HG03457 (cell line): Measurements from ENCODE around the gene TTLL7.
"Not testable (repeated sequence)": the region's sequence is repeated elsewhere in the genome, so short reads cannot be mapped to it uniquely, and the experiment has no call there.

ENCODE experiments used
- ATAC-seq: cut with Tn5 transposase; IDR thresholded peaks from one replicate; pipeline ENCODE4 v1.9.1; 2021; ENCODE audit warnings: moderate number of reproducible peaks; ENCODE audit not compliant: unreplicated experiment

The TTLL7 gene

GRCh38 chr1:83996191-83996590 lies 2.7 kb downstream of the TTLL7 start:
- ATAC-seq = no peak

DNA sequence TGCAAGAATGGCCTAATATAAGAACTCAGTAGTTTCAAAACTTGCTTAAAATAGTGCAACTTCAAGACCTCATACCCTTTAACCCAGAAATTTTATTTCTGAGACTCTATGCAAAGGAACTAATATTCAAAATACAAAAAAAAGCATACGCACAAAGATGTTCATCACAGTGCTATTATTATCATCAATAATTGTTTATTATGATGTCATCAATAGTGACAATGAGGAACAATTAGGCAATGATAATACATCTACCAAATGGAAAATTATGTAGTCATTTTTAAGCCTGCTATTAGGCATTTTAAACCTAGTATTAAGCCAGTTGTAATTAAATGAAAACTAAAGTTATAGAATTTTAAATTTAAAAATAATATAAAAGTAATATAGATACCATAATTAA lies 3.3 kb downstream of the TTLL7 start:
- ATAC-seq = no peak

DNA sequence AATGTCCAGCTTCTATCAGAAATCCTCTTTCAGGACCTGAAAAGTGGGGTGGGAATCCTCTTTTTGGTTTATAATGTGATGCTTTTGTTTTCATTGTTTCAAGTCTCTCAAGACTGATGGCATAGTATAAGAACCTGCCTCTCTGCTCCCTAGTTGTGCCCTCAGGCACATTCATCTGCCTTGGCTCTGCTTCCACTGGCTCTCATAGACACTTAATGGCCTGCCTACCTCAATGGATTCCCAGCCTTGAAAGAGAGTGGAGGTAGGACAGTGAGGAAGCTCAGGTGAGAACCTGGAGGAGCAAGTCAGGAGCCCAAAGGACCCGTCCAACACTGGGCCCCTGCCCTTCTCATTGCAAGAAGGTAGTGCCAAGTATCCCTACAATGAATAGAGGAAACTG lies 4.8 kb downstream of the TTLL7 start:
- ATAC-seq = no peak

DNA sequence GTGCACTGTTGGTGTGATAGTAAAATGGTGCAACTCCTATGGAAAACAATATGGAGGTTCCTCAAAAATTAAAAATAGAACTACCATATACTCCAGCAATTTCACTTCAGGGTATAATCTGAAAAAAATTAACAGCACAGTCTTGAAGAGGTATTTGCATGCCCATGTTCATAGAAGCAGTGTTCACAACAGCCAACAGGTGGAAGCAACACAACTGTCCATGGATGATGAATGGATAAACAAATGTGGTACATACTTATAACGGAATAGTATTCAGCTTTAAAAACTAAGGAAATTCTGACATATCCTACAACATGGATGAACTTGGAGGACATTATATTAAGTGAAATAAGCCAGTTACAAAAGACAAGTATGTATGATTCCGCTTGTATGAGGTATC lies 8.2 kb downstream of the TTLL7 start:
- ATAC-seq = no peak

DNA sequence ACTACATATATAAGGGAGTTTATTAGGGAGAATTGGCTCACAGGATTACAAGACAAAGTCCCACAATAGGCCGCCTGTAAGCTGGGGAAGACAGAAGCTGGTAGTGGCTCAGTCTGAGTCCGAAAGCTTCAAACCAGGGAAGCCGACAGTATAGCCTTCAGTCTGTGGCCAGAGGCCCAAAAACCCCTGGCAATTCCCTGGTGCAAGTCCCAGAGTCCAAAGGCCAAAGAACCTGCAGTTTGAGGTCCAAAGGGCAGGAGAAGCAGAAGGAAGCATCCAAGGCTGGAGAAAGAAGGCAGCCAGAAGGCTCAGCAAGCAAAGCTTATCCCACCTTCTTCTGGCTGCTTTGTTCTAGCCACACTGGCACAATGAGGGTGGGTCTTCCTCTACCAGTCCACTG lies 13.9 kb downstream of the TTLL7 start:
- no peak for ATAC-seq

GRCh38 chr1:83983918-83984317 lies 15.0 kb downstream of the TTLL7 start:
- ATAC-seq = not testable (repeated sequence)

GRCh38 chr1:83978056-83978455 lies 20.9 kb downstream of the TTLL7 start:
- no peak for ATAC-seq

GRCh38 chr1:83976920-83977319 lies 22.0 kb downstream of the TTLL7 start:
- no peak for ATAC-seq

- ATAC-seq = no peak
These were observed 28.1 kb downstream of the TTLL7 start for GRCh38 chr1:83970802-83971201.

DNA sequence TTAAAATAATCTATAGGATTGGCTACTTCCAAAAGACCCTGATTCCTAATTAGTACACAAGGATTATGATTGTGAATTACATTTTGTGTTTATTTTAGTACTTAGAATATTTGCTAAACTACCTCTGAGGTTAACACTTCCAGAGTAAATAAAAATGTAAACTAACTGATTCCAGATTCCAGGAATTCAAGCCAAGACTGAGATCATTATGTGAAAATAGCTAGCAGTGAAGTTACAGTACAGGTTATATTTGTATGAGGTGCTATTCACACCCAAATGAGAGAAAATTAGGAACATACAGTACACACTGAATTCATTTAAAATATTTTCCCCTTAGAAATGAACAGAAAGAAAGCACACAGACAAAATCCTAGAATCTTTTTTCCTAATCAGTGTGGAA lies 28.8 kb downstream of the TTLL7 start:
- ATAC-seq = no peak

DNA sequence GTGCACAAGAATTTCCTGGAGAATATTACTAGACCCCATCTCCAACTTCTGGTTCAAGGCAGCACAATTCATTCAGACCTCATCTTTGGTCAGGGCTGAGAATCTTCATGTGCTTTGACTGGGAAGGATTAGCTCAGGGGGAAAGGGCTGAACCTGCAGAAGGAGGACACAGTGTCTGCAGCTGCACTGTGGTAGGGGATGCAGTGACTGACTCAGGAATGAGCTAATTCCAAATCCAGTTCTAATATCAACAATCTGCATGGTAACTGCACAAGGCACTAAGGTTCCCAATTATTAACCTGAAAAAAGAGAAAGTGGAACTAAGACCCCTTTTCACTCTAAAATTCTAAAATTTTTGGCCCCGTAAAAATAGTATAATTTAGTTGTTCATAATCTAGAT lies 31.6 kb downstream of the TTLL7 start:
- ATAC-seq = no peak

- ATAC-seq = no peak
These were observed 34.8 kb downstream of the TTLL7 start for GRCh38 chr1:83964153-83964552.

DNA sequence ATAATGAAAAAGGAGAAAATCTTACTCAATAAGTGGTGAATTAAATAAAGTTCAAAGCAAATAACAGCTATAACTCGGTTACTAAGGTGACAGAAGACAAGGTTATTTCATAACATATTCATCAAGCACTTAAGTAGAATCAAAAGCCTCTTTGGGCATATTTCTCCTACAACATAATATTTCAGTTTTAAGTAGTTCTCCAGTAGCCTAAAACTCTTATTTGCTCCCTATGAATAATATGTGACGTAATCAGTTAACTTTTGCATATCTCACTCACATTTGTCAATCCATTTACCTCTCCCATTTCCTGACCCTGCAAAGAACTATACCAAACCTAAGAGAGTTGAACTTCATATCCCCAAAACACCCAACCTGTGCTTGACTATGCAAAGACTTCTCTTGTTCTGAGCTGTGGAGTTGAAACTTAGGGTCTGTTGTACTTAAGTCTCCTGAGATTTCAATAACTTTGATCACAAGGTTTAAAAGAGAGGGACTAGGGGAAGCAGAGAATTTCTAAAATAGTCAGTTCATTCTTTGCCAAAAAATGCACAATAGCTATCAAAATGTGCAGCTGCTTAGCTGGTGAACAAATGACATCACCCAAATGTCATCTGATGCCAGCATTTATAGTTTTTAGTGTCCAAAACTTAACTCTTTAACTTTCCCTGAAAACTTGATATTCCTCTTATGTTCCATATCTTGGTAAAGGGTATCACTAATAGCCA lies 37.2 kb downstream of the TTLL7 start:
- ATAC-seq = no peak

DNA sequence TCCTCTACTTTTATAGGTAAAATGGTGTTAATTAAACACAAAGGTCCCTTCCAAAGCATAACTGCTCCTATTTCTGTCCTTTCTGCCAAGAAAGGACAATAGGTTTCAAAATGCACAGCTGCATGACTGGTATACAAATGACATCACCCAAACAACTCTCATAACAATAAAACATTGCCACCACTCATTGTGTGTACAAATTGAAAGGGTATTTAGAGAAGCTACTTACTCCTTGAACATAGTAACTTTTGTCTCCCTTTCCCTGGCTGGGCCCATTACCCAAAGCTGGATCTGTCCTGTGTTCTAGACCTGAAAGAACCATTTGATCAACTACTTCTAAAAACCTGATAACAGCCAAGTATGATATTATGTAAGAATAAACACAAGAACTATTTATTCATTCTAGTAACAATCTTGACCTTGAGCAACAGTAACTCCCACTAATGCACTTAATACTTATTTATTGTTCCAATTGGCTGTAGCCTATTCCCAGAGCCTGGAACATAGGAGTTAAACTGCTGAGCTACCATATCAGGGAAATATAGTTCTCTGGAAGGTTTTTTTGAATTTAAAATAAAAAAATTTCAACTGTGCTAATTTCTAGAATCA lies 38.2 kb downstream of the TTLL7 start:
- no peak for ATAC-seq

DNA sequence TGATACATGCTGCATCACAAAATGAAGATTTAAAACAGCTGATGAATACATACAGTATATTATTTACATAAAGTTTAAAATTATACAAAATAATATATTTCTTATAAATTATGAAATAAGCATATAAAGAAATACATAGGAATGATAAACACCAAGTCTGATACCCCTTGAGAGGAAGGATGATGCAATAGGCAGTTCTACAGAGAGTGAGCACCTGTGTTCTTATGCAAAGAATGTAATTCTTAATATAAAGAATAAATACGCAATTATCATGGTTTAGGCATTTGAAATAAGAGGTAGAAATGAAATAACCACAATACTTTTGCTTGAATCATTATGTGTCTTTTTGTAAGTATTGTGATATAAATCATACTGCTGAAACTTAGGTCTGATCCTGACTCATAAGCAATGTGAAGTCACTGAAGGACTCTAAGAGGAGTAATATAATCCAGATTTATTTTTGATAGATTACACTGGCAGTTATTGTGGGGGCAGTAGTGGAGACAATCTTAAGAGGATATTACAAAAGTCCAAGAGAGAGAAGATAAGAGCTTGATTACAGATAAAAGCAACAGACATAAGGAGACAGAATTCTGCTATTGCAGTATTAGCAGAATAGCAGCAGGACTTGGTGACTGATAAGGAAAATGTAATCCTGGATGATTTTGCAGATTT lies 39.0 kb downstream of the TTLL7 start:
- ATAC-seq = no peak

GRCh38 chr1:83958704-83959103 lies 40.2 kb downstream of the TTLL7 start:
- no peak for ATAC-seq

GRCh38 chr1:83954166-83954823 lies 44.6 kb downstream of the TTLL7 start:
- no peak for ATAC-seq

- no peak for ATAC-seq
These were observed 48.7 kb downstream of the TTLL7 start for GRCh38 chr1:83950106-83950661.

DNA sequence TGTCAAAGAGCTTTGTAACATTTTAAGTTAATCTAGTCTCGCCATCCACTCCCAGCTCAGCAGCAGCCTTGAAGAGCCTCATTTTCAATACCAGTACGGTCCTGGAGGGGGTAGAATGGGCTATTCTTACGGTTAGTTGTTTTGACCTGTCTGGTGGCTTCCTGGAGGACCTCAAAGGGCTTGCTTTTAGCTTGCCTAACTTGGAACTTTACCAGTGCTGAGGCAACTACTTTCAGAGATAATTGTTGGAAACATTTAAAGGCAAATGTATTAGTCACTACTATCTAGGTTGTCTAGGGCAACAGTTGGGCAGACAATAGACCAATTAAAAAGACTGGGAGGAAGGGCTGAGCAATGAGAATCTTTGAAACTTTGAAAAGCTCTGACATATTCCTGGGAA lies 56.0 kb downstream of the TTLL7 start:
- ATAC-seq = no peak

- no peak for ATAC-seq
These were observed 64.4 kb downstream of the TTLL7 start for GRCh38 chr1:83934550-83934949.

- no peak for ATAC-seq
These were observed 66.2 kb downstream of the TTLL7 start for GRCh38 chr1:83932693-83933092.
